Neural cell (in vitro differentiated cells): ENCODE results near the gene NRAS. TPM values are rescaled to one million over a fixed set of nuclear protein-coding genes. Genes with fewer than 3 reads are reported as not detected.

ENCODE experiments used
- H2AFZ ChIP-seq: fragments of 200-600, 300-800 bp; sonication (generic), shearing (Covaris generic); 2 replicates; pipeline ENCODE4 v1.6.0; 2014; ENCODE audit warnings: low read depth, mild to moderate bottlenecking, antibody characterized with exemption, low read length, moderate library complexity
- H3F3A ChIP-seq: fragments of 200-600 bp; shearing (Covaris generic); 2 replicates; pipeline ENCODE4 v1.6.1; 2016; ENCODE audit warnings: mild to moderate bottlenecking, moderate library complexity, mixed read lengths, antibody characterized with exemption, low read length; ENCODE audit not compliant: insufficient read depth, poor library complexity, severe bottlenecking
- H3K27ac ChIP-seq: fragments of 200-600, 300-800 bp; sonication (generic), shearing (Covaris generic); 2 replicates; pipeline ENCODE4 v1.5.1; 2014; ENCODE audit warnings: mild to moderate bottlenecking, low read length, moderate library complexity
- H3K27me3 ChIP-seq: fragments of 300-800, 200-600 bp; sonication (generic), shearing (Covaris generic); 2 replicates; pipeline ENCODE4 v1.6.0; 2014; ENCODE audit warnings: mild to moderate bottlenecking, low read depth, low read length, moderate library complexity; ENCODE audit not compliant: insufficient read depth
- H3K36me3 ChIP-seq: fragments of 300-800, 200-600 bp; sonication (generic), shearing (Covaris generic); 2 replicates; pipeline ENCODE4 v1.5.1; 2014; ENCODE audit warnings: mild to moderate bottlenecking, antibody characterized with exemption, low read length, moderate library complexity; ENCODE audit not compliant: insufficient read depth
- H3K4me2 ChIP-seq: fragments of 300-800, 200-600 bp; sonication (generic), shearing (Covaris generic); 2 replicates; pipeline ENCODE4 v1.6.0; 2014; ENCODE audit warnings: mild to moderate bottlenecking, low read length
- H3K4me3 ChIP-seq: fragments of 300-800, 200-600 bp; sonication (generic), shearing (Covaris generic); 2 replicates; pipeline ENCODE4 v1.5.1; 2014; ENCODE audit warnings: mild to moderate bottlenecking, low read length, moderate library complexity
- H3K79me2 ChIP-seq: fragments of 200-600 bp; shearing (Covaris generic); replicated peaks from 2 replicates; pipeline ENCODE4 v1.6.0; 2014; ENCODE audit warnings: mild to moderate bottlenecking, low read length, moderate library complexity; ENCODE audit not compliant: insufficient read depth
- H3K9ac ChIP-seq: fragments of 300-800, 200-600 bp; sonication (generic), shearing (Covaris generic); 2 replicates; pipeline ENCODE4 v1.6.1; 2016; ENCODE audit warnings: mild to moderate bottlenecking, low read length, mixed read lengths
- H3K9me2 ChIP-seq: fragments of 200-600 bp; shearing (Covaris generic); 2 replicates; pipeline ENCODE4 v1.6.1; 2016; ENCODE audit warnings: mild to moderate bottlenecking, low read length, mixed read lengths; ENCODE audit not compliant: insufficient read depth
- H3K9me3 ChIP-seq: fragments of 200-600, 300-800 bp; sonication (generic), shearing (Covaris generic); 2 replicates; pipeline ENCODE4 v1.6.1; 2016; ENCODE audit warnings: mild to moderate bottlenecking, mixed run types, low read length, moderate library complexity, mixed read lengths
- H4K20me1 ChIP-seq: fragments of 200-600 bp; shearing (Covaris generic); 2 replicates; pipeline ENCODE4 v1.6.1; 2016; ENCODE audit warnings: mild to moderate bottlenecking, mixed run types; ENCODE audit not compliant: insufficient read depth
- CTCF ChIP-seq: fragments of 450-650 bp; IDR thresholded peaks from 2 replicates; pipeline ENCODE4 v1.5.1; 2014; ENCODE audit warnings: antibody characterized with exemption, mild to moderate bottlenecking, moderate library complexity; ENCODE audit not compliant: poor library complexity, severe bottlenecking
- EP300 ChIP-seq: fragments of 450-650 bp; conservative IDR thresholded peaks from 2 replicates; pipeline ENCODE4 v1.6.1; 2014; ENCODE audit warnings: antibody characterized with exemption, mild to moderate bottlenecking, moderate library complexity; ENCODE audit not compliant: poor library complexity, severe bottlenecking
- EZH2 ChIP-seq: fragments of 200-600, 300-800 bp; shearing (Covaris generic), sonication (generic); IDR thresholded peaks from 2 replicates; pipeline ENCODE4 v1.6.1; 2014; ENCODE audit warnings: antibody characterized with exemption, low read length, borderline replicate concordance, mild to moderate bottlenecking; ENCODE audit not compliant: insufficient read depth, poor library complexity, severe bottlenecking
- MXI1 ChIP-seq: fragments of 450-650 bp; conservative IDR thresholded peaks from 2 replicates; pipeline ENCODE4 v1.6.1; 2014; ENCODE audit warnings: antibody characterized with exemption, mild to moderate bottlenecking; ENCODE audit not compliant: poor library complexity, severe bottlenecking
- POLR2AphosphoS5 ChIP-seq: IDR thresholded peaks from 2 replicates; pipeline ENCODE4 v1.6.1; 2012
- RAD21 ChIP-seq: fragments of 450-650 bp; conservative IDR thresholded peaks from 2 replicates; pipeline ENCODE4 v1.6.1; 2014; ENCODE audit warnings: antibody characterized with exemption, mild to moderate bottlenecking, moderate library complexity
- SMC3 ChIP-seq: fragments of 450-650 bp; conservative IDR thresholded peaks from 2 replicates; pipeline ENCODE4 v1.6.1; 2014; ENCODE audit warnings: antibody characterized with exemption, mild to moderate bottlenecking, moderate library complexity; ENCODE audit not compliant: poor library complexity
- TAF1 ChIP-seq: IDR thresholded peaks from 2 replicates; pipeline ENCODE4 v1.6.1; 2012; ENCODE audit warnings: low read depth
- polyA plus RNA-seq: library from polyadenylated mRNA; depleted of rRNA; stranded (reverse); fragments of >200 nt; gene quantifications from 2 replicates; pipeline ENCODE4 v1.2.3, GENCODE V29; 2014
- TF ChIP-seq, protein P1 (sequence below): IDR thresholded peaks from 2 replicates; pipeline ENCODE4 v1.6.1; 2012; ENCODE audit warnings: borderline replicate concordance

NRAS gene
- polyA plus RNA-seq, 1 donor from 2014 or later, result 56.5 TPM

DNA sequence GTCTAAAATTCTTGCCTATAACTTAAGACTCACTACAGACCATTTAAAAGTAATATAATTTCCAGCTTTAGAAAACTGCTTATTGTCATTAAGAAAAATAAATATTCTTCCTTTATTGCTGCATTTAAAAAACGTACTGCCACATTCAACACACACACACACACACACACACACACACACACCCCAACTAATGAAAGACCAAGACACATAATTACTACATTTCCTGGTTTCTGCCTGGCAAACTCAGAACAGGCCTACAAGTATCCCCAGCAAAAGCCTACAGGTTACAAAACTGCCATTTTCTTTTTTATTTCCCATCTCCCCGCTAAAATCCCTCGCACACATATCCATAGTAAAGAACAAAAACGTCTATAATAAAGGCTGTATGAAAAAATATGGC is 48.2 kb downstream of the NRAS start:
- Histone ChIP-seq H3K27ac (no peak overlapping the region), H4K20me1 (no peaks in the 10 kb centered on the region), H3K4me3 (no peak overlapping the region), H3K9me3 (no peaks in the 10 kb centered on the region), H3F3A (no peaks in the 10 kb centered on the region), H3K4me2 (no peak overlapping the region), H3K27me3 (peaks cover 38% of the 10 kb centered on the region), H3K9ac (no peak overlapping the region), H3K9me2 (no peaks in the 10 kb centered on the region), H3K36me3 (no peaks in the 10 kb centered on the region), H2AFZ (no peak overlapping the region), H3K79me2 (no peaks in the 10 kb centered on the region)
- TF ChIP-seq MXI1, result no peak
- no peak for TF ChIP-seq EZH2
- no peak for TF ChIP-seq TAF1
- TF ChIP-seq RAD21, result no peak
- TF ChIP-seq SMC3, result no peak
- TF ChIP-seq EP300, result no peak
- TF ChIP-seq CTCF, result no peak
- TF ChIP-seq, protein P1, sequence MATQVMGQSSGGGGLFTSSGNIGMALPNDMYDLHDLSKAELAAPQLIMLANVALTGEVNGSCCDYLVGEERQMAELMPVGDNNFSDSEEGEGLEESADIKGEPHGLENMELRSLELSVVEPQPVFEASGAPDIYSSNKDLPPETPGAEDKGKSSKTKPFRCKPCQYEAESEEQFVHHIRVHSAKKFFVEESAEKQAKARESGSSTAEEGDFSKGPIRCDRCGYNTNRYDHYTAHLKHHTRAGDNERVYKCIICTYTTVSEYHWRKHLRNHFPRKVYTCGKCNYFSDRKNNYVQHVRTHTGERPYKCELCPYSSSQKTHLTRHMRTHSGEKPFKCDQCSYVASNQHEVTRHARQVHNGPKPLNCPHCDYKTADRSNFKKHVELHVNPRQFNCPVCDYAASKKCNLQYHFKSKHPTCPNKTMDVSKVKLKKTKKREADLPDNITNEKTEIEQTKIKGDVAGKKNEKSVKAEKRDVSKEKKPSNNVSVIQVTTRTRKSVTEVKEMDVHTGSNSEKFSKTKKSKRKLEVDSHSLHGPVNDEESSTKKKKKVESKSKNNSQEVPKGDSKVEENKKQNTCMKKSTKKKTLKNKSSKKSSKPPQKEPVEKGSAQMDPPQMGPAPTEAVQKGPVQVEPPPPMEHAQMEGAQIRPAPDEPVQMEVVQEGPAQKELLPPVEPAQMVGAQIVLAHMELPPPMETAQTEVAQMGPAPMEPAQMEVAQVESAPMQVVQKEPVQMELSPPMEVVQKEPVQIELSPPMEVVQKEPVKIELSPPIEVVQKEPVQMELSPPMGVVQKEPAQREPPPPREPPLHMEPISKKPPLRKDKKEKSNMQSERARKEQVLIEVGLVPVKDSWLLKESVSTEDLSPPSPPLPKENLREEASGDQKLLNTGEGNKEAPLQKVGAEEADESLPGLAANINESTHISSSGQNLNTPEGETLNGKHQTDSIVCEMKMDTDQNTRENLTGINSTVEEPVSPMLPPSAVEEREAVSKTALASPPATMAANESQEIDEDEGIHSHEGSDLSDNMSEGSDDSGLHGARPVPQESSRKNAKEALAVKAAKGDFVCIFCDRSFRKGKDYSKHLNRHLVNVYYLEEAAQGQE, result no peak
- no peak for TF ChIP-seq POLR2AphosphoS5

GRCh38 chr1:114666954-114667353 is 49.6 kb downstream of the NRAS start:
- Histone ChIP-seq H3K9me2 (no peaks in the 10 kb centered on the region), H3K79me2 (no peaks in the 10 kb centered on the region), H3K9me3 (no peaks in the 10 kb centered on the region), H3K27me3 (peaks cover 38% of the 10 kb centered on the region), H3K9ac (no peak overlapping the region), H3K4me3 (no peak overlapping the region), H4K20me1 (no peaks in the 10 kb centered on the region), H3F3A (no peaks in the 10 kb centered on the region), H2AFZ (no peak overlapping the region), H3K36me3 (no peaks in the 10 kb centered on the region), H3K27ac (no peak overlapping the region), H3K4me2 (no peak overlapping the region)
- TF ChIP-seq EZH2 (no peak), RAD21 (no peak), CTCF (no peak), SMC3 (no peak), TAF1 (no peak), MXI1 (no peak), POLR2AphosphoS5 (no peak), EP300 (no peak)
- TF ChIP-seq, protein P1, result no peak
